NT2/D1 (cell line): Measurements from ENCODE around the gene BCKDHA.

Experiments used
- DNase-seq: peaks from one replicate; pipeline ENCODE4 v3.0.0-alpha.2; 2011; ENCODE audit warnings: low read depth, low spot score
- H3K27me3 ChIP-seq: 2 replicates; pipeline ENCODE4 v1.6.0; 2011; ENCODE audit warnings: mild to moderate bottlenecking; ENCODE audit not compliant: insufficient read length, insufficient read depth
- H3K36me3 ChIP-seq: 2 replicates; pipeline ENCODE4 v1.6.1; 2011; ENCODE audit warnings: mild to moderate bottlenecking, low read length, mixed read lengths; ENCODE audit not compliant: insufficient read depth, insufficient read length
- H3K4me1 ChIP-seq: 2 replicates; pipeline ENCODE4 v1.5.1; 2011; ENCODE audit not compliant: insufficient read depth, insufficient read length
- H3K4me3 ChIP-seq: 2 replicates; pipeline ENCODE4 v1.5.1; 2011; ENCODE audit warnings: low read depth; ENCODE audit not compliant: insufficient read length
- H3K9ac ChIP-seq: 2 replicates; pipeline ENCODE4 v1.6.0; 2011; ENCODE audit warnings: low read depth; ENCODE audit not compliant: insufficient read length
- H3K9me3 ChIP-seq: 2 replicates; pipeline ENCODE4 v1.5.1; 2011; ENCODE audit warnings: mild to moderate bottlenecking, low read length; ENCODE audit not compliant: insufficient read depth
- SUZ12 ChIP-seq: IDR thresholded peaks from 2 replicates; pipeline ENCODE4 v1.6.1; 2011; ENCODE audit not compliant: insufficient read length, insufficient read depth; ENCODE audit errors: extremely low read depth
- YY1 ChIP-seq: IDR thresholded peaks from 2 replicates; pipeline ENCODE4 v1.6.1; 2011; ENCODE audit not compliant: insufficient read length, insufficient read depth
- ZNF274 ChIP-seq: IDR thresholded peaks from 2 replicates; pipeline ENCODE4 v1.6.1; 2011; ENCODE audit warnings: mild to moderate bottlenecking, low read depth, low read length

The BCKDHA gene

DNA sequence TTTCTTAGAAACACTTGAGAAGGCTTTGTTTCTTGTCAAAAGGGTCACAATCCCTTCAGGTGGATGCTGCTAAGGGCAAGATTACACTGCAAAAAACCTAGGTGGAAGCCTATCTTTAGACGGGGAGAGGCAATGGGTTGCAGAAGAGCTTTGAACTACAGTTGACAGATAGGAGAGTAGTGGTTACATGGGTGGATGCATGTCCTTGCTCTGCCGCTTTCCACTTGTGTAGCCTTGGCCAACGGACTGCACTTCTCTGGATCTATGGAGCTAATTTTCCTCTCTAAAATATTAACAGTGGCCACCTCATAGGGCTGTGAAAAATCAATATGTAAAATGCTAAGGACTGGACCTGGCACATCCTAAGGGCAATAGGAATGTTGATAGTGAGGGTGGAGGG is 980 bp downstream of the BCKDHA start:
- DNase-seq: no peak
- Histone ChIP-seq H3K9me3 (no peaks in the 10 kb centered on the region), H3K27me3 (no peaks in the 10 kb centered on the region), H3K4me1 (no peaks in the 10 kb centered on the region), H3K36me3 (peaks cover 8% of the 10 kb centered on the region), H3K9ac (peak overlapping the region; percentile 84), H3K4me3 (peak overlapping the region; percentile 86)
- TF ChIP-seq SUZ12: no peak
- TF ChIP-seq ZNF274: no peak
- TF ChIP-seq YY1: no peak

DNA sequence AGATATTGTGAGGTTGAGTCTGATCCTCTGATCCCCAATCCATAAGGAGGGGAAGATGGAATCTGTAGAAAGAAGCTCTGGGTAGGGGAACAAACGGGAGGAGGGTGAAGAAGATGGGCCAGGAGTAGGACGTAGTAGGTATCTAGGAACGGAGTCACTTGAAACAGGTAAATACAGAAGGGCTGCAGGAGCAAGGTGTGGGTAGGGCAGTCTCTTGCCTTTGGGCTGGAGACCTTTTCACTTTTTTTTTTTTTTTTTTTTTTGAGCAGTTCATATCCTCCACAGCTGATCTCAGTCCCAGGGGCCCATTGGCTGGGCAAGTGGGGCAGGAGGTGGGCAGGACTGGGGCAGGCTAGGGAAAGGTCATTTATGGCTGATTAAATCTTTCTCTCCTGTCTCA is 1.5 kb downstream of the BCKDHA start:
- Histone ChIP-seq H3K36me3 (peaks cover 8% of the 10 kb centered on the region), H3K9ac (no peak overlapping the region), H3K4me3 (no peak overlapping the region), H3K27me3 (no peaks in the 10 kb centered on the region), H3K9me3 (no peaks in the 10 kb centered on the region), H3K4me1 (no peaks in the 10 kb centered on the region)
- TF ChIP-seq ZNF274: no peak
- TF ChIP-seq YY1: no peak
- no peak for TF ChIP-seq SUZ12
- no peak for DNase-seq

DNA sequence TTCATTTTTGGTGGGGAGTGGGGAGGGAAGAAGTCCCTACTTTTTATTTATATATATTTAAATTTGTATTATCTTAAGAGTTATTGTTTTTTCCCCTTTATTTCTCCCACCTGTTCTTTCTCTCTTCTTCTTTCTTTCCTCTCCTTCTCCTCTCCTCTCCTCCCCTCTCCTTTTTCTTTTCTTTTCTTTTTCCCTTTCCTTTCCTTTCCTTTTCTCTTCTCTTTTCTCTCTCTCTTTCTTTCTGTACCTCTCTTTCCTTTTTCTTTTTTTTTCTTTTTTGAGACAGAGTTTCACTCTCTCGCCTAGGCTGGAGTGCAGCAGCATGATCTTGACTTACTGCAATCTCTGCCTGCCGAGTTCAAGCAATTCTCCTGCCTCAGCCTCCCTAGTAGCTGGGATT is 1.9 kb downstream of the BCKDHA start:
- H3K27me3 ChIP-seq: no peaks in the 10 kb centered on the region
- no peak for DNase-seq
- no peaks in the 10 kb centered on the region for H3K9me3 ChIP-seq
- no peaks in the 10 kb centered on the region for H3K4me1 ChIP-seq
- no peak overlapping the region for H3K4me3 ChIP-seq
- TF ChIP-seq YY1 (no peak), SUZ12 (no peak), ZNF274 (no peak)
- no peak overlapping the region for H3K9ac ChIP-seq
- H3K36me3 ChIP-seq: peaks cover 8% of the 10 kb centered on the region

DNA sequence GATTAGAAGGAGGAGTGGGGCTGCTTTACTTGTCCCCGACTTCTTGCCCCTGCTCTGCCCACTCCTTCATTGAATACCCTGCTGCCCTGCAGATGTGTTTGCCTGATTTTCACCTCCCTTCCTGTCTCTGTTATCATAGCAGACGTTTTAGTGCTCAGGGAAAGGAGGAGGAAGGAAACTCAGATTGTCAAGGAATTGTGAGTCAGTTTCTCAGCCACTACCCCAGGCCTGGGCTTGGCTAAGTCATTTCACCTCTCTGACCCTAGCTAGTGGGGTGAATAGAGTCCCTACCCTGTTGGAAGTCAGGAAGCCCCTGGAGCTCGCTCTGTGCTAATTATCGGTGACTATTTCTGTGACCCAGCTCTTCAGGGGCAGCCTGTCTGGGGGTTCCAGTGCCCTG is 3.9 kb downstream of the BCKDHA start:
- Histone ChIP-seq H3K27me3 (no peaks in the 10 kb centered on the region), H3K9me3 (no peaks in the 10 kb centered on the region), H3K9ac (no peak overlapping the region), H3K36me3 (no peaks in the 10 kb centered on the region), H3K4me3 (no peak overlapping the region), H3K4me1 (peaks cover 8% of the 10 kb centered on the region)
- TF ChIP-seq ZNF274 (no peak), YY1 (no peak), SUZ12 (no peak)
- no peak for DNase-seq

DNA sequence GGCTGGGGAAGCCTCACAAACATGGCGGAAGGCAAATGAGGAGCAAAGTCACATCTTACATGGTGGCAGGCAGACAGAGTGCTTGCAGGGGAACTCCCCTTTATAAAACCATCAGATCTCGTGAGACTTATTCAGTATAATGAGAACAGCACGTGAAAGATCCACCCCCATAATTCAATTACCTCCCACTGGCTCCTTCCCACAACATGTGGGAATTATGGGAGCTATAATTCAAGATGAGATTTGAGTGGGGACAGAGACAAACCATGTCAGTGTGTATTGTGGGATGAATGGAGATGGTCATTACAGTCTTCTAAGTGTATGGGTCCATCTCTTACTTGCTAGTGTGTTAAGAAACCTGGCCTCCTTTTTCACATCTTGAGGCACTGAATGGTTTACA is 4.4 kb downstream of the BCKDHA start:
- H3K9me3 ChIP-seq: no peaks in the 10 kb centered on the region
- no peak for DNase-seq
- H3K4me3 ChIP-seq: no peak overlapping the region
- no peak overlapping the region for H3K9ac ChIP-seq
- H3K36me3 ChIP-seq: no peaks in the 10 kb centered on the region
- H3K27me3 ChIP-seq: no peaks in the 10 kb centered on the region
- TF ChIP-seq SUZ12 (no peak), YY1 (no peak), ZNF274 (no peak)
- H3K4me1 ChIP-seq: peaks cover 8% of the 10 kb centered on the region

GRCh38 chr19:41403181-41403970 is 5.8 kb downstream of the BCKDHA start:
- Histone ChIP-seq H3K36me3 (no peaks in the 10 kb centered on the region), H3K27me3 (no peaks in the 10 kb centered on the region), H3K9me3 (no peaks in the 10 kb centered on the region), H3K4me1 (peaks cover 13% of the 10 kb centered on the region), H3K4me3 (no peak overlapping the region), H3K9ac (no peak overlapping the region)
- no peak for DNase-seq
- TF ChIP-seq SUZ12 (no peak), ZNF274 (no peak), YY1 (no peak)

- no peak for TF ChIP-seq SUZ12
- TF ChIP-seq ZNF274: no peak
- TF ChIP-seq YY1: no peak
- Histone ChIP-seq H3K36me3 (no peaks in the 10 kb centered on the region), H3K27me3 (no peaks in the 10 kb centered on the region), H3K9me3 (no peaks in the 10 kb centered on the region), H3K4me3 (no peak overlapping the region), H3K9ac (no peak overlapping the region), H3K4me1 (peaks cover 17% of the 10 kb centered on the region)
- DNase-seq: no peak
Measured at GRCh38 chr19:41405776-41406175, 8.2 kb downstream of the BCKDHA start.
